UCSD-AML1 (cell line): ENCODE measurements around the gene PIK3R5.
"Not testable (repeated sequence)": the region's sequence is repeated elsewhere in the genome, so short reads cannot be mapped to it uniquely, and the experiment has no call there.

Experiments used
- DNase-seq: peaks from one replicate; lab custom pipeline; 2025; ENCODE audit not compliant: unreplicated experiment; lab: John Stamatoyannopoulos, UW

Gene PIK3R5

GRCh38 chr17:8885163-8885966, 80.1 kb downstream of the PIK3R5 start:
- not testable (repeated sequence) for DNase-seq

GRCh38 chr17:8884336-8884990, 81.0 kb downstream of the PIK3R5 start:
- DNase-seq: no peak

GRCh38 chr17:8883353-8883752, 82.2 kb downstream of the PIK3R5 start:
- DNase-seq: no peak

GRCh38 chr17:8881606-8882005, 83.9 kb downstream of the PIK3R5 start:
- no peak for DNase-seq

GRCh38 chr17:8880466-8880865, 85.0 kb downstream of the PIK3R5 start:
- no peak for DNase-seq

- DNase-seq: no peak
These were observed 86.1 kb downstream of the PIK3R5 start for GRCh38 chr17:8879410-8879809.

GRCh38 chr17:8877984-8878383, 87.5 kb downstream of the PIK3R5 start:
- no peak for DNase-seq

GRCh38 chr17:8875957-8876356, 89.5 kb downstream of the PIK3R5 start:
- DNase-seq: no peak

GRCh38 chr17:8875436-8875835, 90.1 kb downstream of the PIK3R5 start:
- DNase-seq: no peak

- no peak for DNase-seq
These were observed 91.4 kb downstream of the PIK3R5 start for GRCh38 chr17:8873801-8874715.

GRCh38 chr17:8872705-8873435, 92.6 kb downstream of the PIK3R5 start:
- no peak for DNase-seq

GRCh38 chr17:8872036-8872704, 93.3 kb downstream of the PIK3R5 start:
- no peak for DNase-seq

- no peak for DNase-seq
These were observed 94.4 kb downstream of the PIK3R5 start for GRCh38 chr17:8871081-8871581.

GRCh38 chr17:8870406-8871040, 95.0 kb downstream of the PIK3R5 start:
- DNase-seq: no peak

- no peak for DNase-seq
These were observed 96.2 kb downstream of the PIK3R5 start for GRCh38 chr17:8869114-8869815.

- DNase-seq: no peak
These were observed 97.0 kb downstream of the PIK3R5 start for GRCh38 chr17:8868529-8868951.

GRCh38 chr17:8868092-8868491, 97.4 kb downstream of the PIK3R5 start:
- DNase-seq: no peak

- peak; percentile 37 for DNase-seq
These were observed 98.0 kb downstream of the PIK3R5 start, which contains the start of gene PIK3R6 for GRCh38 chr17:8867361-8867981. Gene PIK3R6 (minus strand): TSS chr17:8867674. CDS start chr17:8849794, 17,880 bp downstream.
